Measurements from ENCODE around the gene ZDHHC3.
A peak's percentile ranks its signal among the peaks of the same experiment; 100 is the strongest.

Gene ZDHHC3

GRCh38 chr3:44924457-44925084 is 51.4 kb downstream of the ZDHHC3 start:
- DNase-seq, result no peak

GRCh38 chr3:44923632-44924456 is 52.1 kb downstream of the ZDHHC3 start:
- no peak for DNase-seq

GRCh38 chr3:44920081-44920480 is 55.9 kb downstream of the ZDHHC3 start:
- DNase-seq, result no peak

- no peak for DNase-seq
Observed at GRCh38 chr3:44918581-44918980, 57.4 kb downstream of the ZDHHC3 start.

GRCh38 chr3:44918087-44918486 is 57.9 kb downstream of the ZDHHC3 start:
- no peak for DNase-seq

- no peak for DNase-seq
Observed at GRCh38 chr3:44915702-44916438, 60.1 kb downstream of the ZDHHC3 start.

- DNase-seq, result peak; percentile 33
Observed at GRCh38 chr3:44914936-44915335, 61.0 kb downstream of the ZDHHC3 start.

- DNase-seq, result peak; percentile 79
Observed at GRCh38 chr3:44913868-44914468, 62.0 kb downstream of the ZDHHC3 start.

- no peak for DNase-seq
Observed at GRCh38 chr3:44910693-44911092, 65.3 kb downstream of the ZDHHC3 start.

GRCh38 chr3:44909063-44909462 is 66.9 kb downstream of the ZDHHC3 start:
- no peak for DNase-seq

GRCh38 chr3:44907612-44908011 is 68.4 kb downstream of the ZDHHC3 start:
- DNase-seq, result no peak

GRCh38 chr3:44906997-44907396 is 69.0 kb downstream of the ZDHHC3 start:
- DNase-seq, result no peak

- DNase-seq, result peak; percentile 5
Observed at GRCh38 chr3:44905446-44906157, 70.4 kb downstream of the ZDHHC3 start.

GRCh38 chr3:44903751-44904150 is 72.2 kb downstream of the ZDHHC3 start:
- no peak for DNase-seq

- no peak for DNase-seq
Observed at GRCh38 chr3:44903314-44903713, 72.7 kb downstream of the ZDHHC3 start.

- no peak for DNase-seq
Observed at GRCh38 chr3:44902628-44903027, 73.3 kb downstream of the ZDHHC3 start.

GRCh38 chr3:44899683-44900367 is 76.1 kb downstream of the ZDHHC3 start:
- no peak for DNase-seq

- DNase-seq, result no peak
Observed at GRCh38 chr3:44896440-44896839, 79.5 kb downstream of the ZDHHC3 start.

- no peak for DNase-seq
Observed at GRCh38 chr3:44894485-44894884, 81.5 kb downstream of the ZDHHC3 start.

- no peak for DNase-seq
Observed at GRCh38 chr3:44893097-44893496, 82.9 kb downstream of the ZDHHC3 start.

GRCh38 chr3:44892689-44893088 is 83.3 kb downstream of the ZDHHC3 start:
- no peak for DNase-seq

GRCh38 chr3:44890852-44891251 is 85.1 kb downstream of the ZDHHC3 start:
- no peak for DNase-seq

Measured in NCI-H82 (cell line).